Vagina (tissue), 2 donors: ENCODE data around the gene QPCTL.

ENCODE experiments used
- POLR2A ChIP-seq, 2 donors: fragments of 450-650 bp; IDR thresholded peaks; one replicate each; pipeline ENCODE4 v1.6.1; 2017; ENCODE audit warnings: antibody characterized with exemption in 2 of 2, mild to moderate bottlenecking in 2 of 2, moderate library complexity in 2 of 2
- TF ChIP-seq, protein P1 (sequence below), 3 experiments: fragments of 450-650 bp in 2 of 3; fragments of 200-600 bp in 1 of 3; sonication (generic) in 1 of 3; IDR thresholded peaks; one replicate each; pipeline ENCODE4 v1.5.1; 2017 to 2019; ENCODE audit warnings: antibody characterized with exemption in 3 of 3, mild to moderate bottlenecking in 2 of 3, moderate library complexity in 2 of 3

DNA sequence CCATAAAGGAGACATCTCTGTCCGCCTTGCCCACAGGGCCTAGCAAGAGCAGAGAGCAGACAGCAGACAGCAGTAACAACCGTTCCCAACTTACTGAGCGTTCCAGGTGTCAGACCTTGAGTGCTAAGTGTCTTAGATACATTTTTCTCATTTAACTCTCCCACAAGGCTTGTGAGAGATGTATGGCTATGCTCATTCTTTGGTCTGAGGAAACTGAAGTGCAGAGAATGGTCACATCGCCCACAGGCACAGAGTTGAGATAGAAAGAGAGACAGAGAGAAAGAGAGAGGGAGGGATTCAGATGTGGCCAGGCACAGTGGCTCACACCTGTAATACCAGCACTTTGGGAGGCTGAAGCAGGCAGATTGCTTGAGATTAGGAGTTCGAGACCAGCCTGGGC, 55.0 kb downstream of the QPCTL start:
- TF ChIP-seq, protein P1, sequence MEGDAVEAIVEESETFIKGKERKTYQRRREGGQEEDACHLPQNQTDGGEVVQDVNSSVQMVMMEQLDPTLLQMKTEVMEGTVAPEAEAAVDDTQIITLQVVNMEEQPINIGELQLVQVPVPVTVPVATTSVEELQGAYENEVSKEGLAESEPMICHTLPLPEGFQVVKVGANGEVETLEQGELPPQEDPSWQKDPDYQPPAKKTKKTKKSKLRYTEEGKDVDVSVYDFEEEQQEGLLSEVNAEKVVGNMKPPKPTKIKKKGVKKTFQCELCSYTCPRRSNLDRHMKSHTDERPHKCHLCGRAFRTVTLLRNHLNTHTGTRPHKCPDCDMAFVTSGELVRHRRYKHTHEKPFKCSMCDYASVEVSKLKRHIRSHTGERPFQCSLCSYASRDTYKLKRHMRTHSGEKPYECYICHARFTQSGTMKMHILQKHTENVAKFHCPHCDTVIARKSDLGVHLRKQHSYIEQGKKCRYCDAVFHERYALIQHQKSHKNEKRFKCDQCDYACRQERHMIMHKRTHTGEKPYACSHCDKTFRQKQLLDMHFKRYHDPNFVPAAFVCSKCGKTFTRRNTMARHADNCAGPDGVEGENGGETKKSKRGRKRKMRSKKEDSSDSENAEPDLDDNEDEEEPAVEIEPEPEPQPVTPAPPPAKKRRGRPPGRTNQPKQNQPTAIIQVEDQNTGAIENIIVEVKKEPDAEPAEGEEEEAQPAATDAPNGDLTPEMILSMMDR (IDR thresholded peaks at IDR 0.05): no peak
- no peak for TF ChIP-seq POLR2A (IDR thresholded peaks at IDR 0.05)
